Stimulated activated effector memory CD8-positive, alpha-beta T cell treated with anti-CD3 and anti-CD28 coated beads, Interleukin-12 subunit alpha, Interleukin-12 subunit beta, amount 100 ng/mL, for 72 hours (primary cell): ENCODE results near the gene CTBP2.

Experiments
- ATAC-seq: fragments of 150-1000 bp; cut with Tn5 transposase; 2 replicates; pipeline ENCODE4 v1.10.0; 2021
- DNase-seq, 2 donors: peaks; one replicate each; pipeline ENCODE4 v3.0.0; 2021 to 2022; ENCODE audit warnings: low spot score in 2 of 2
- H3K27ac Mint-ChIP-seq: one replicate; pipeline ENCODE4 v1.8.0; 2022; ENCODE audit warnings: mild to moderate bottlenecking, mixed read lengths
- H3K36me3 Mint-ChIP-seq: one replicate; pipeline ENCODE4 v1.8.0; 2022; ENCODE audit warnings: mild to moderate bottlenecking, mixed read lengths
- H3K4me1 Mint-ChIP-seq: one replicate; pipeline ENCODE4 v1.8.0; 2022; ENCODE audit warnings: mixed read lengths
- H3K4me3 Mint-ChIP-seq: one replicate; pipeline ENCODE4 v1.8.0; 2022; ENCODE audit warnings: mild to moderate bottlenecking, mixed read lengths
- H3K9me3 Mint-ChIP-seq: one replicate; pipeline ENCODE4 v1.8.0; 2022; ENCODE audit warnings: mixed read lengths

The CTBP2 gene

GRCh38 chr10:125038637-125039036, 121.7 kb downstream of the CTBP2 start:
- H3K4me1 Mint-ChIP-seq = no peaks in the 10 kb centered on the region
- no peaks in the 10 kb centered on the region for H3K9me3 Mint-ChIP-seq
- no peak overlapping the region for H3K27ac Mint-ChIP-seq
- no peak overlapping the region for H3K4me3 Mint-ChIP-seq
- DNase-seq (no peak), ATAC-seq (no peak)
- no peaks in the 10 kb centered on the region for H3K36me3 Mint-ChIP-seq

GRCh38 chr10:125037145-125037877, 123.1 kb downstream of the CTBP2 start:
- ATAC-seq = no peak
- Mint-ChIP-seq H3K4me3 (no peak overlapping the region), H3K9me3 (no peaks in the 10 kb centered on the region), H3K27ac (no peak overlapping the region), H3K36me3 (no peaks in the 10 kb centered on the region), H3K4me1 (no peaks in the 10 kb centered on the region)
- DNase-seq = no peak

GRCh38 chr10:125035588-125036295, 124.6 kb downstream of the CTBP2 start:
- no peaks in the 10 kb centered on the region for H3K9me3 Mint-ChIP-seq
- no peaks in the 10 kb centered on the region for H3K36me3 Mint-ChIP-seq
- H3K27ac Mint-ChIP-seq = no peak overlapping the region
- no peak for ATAC-seq
- H3K4me3 Mint-ChIP-seq = no peak overlapping the region
- H3K4me1 Mint-ChIP-seq = no peaks in the 10 kb centered on the region
- no peak for DNase-seq

GRCh38 chr10:125035136-125035535, 125.2 kb downstream of the CTBP2 start:
- no peaks in the 10 kb centered on the region for H3K36me3 Mint-ChIP-seq
- DNase-seq = no peak
- H3K4me1 Mint-ChIP-seq = no peaks in the 10 kb centered on the region
- ATAC-seq = no peak
- no peaks in the 10 kb centered on the region for H3K9me3 Mint-ChIP-seq
- no peak overlapping the region for H3K4me3 Mint-ChIP-seq
- no peak overlapping the region for H3K27ac Mint-ChIP-seq

GRCh38 chr10:125034675-125035074, 125.7 kb downstream of the CTBP2 start:
- Mint-ChIP-seq H3K9me3 (no peaks in the 10 kb centered on the region), H3K4me1 (no peaks in the 10 kb centered on the region), H3K4me3 (no peak overlapping the region), H3K27ac (no peak overlapping the region), H3K36me3 (no peaks in the 10 kb centered on the region)
- ATAC-seq = no peak
- no peak for DNase-seq

GRCh38 chr10:125033146-125033924, 127.0 kb downstream of the CTBP2 start:
- DNase-seq (no peak), ATAC-seq (no peak)
- Mint-ChIP-seq H3K9me3 (no peaks in the 10 kb centered on the region), H3K4me1 (no peaks in the 10 kb centered on the region), H3K4me3 (no peak overlapping the region), H3K27ac (no peak overlapping the region), H3K36me3 (no peaks in the 10 kb centered on the region)

- no peak for ATAC-seq
- H3K9me3 Mint-ChIP-seq = no peaks in the 10 kb centered on the region
- no peaks in the 10 kb centered on the region for H3K4me1 Mint-ChIP-seq
- H3K27ac Mint-ChIP-seq = no peak overlapping the region
- H3K36me3 Mint-ChIP-seq = no peaks in the 10 kb centered on the region
- no peak for DNase-seq
- H3K4me3 Mint-ChIP-seq = no peak overlapping the region
These were observed 127.8 kb downstream of the CTBP2 start for GRCh38 chr10:125032474-125033020.

GRCh38 chr10:125030567-125031197, 129.7 kb downstream of the CTBP2 start:
- no peaks in the 10 kb centered on the region for H3K9me3 Mint-ChIP-seq
- H3K27ac Mint-ChIP-seq = no peak overlapping the region
- H3K36me3 Mint-ChIP-seq = no peaks in the 10 kb centered on the region
- DNase-seq (no peak), ATAC-seq (no peak)
- no peaks in the 10 kb centered on the region for H3K4me1 Mint-ChIP-seq
- H3K4me3 Mint-ChIP-seq = no peak overlapping the region

GRCh38 chr10:125029584-125030242, 130.7 kb downstream of the CTBP2 start:
- Mint-ChIP-seq H3K27ac (no peak overlapping the region), H3K9me3 (no peaks in the 10 kb centered on the region), H3K36me3 (no peaks in the 10 kb centered on the region), H3K4me1 (no peaks in the 10 kb centered on the region), H3K4me3 (no peak overlapping the region)
- ATAC-seq = no peak
- DNase-seq = no peak

GRCh38 chr10:125027871-125028869, 132.2 kb downstream of the CTBP2 start:
- no peaks in the 10 kb centered on the region for H3K9me3 Mint-ChIP-seq
- H3K4me3 Mint-ChIP-seq = no peak overlapping the region
- ATAC-seq (no peak), DNase-seq (no peak)
- H3K27ac Mint-ChIP-seq = no peak overlapping the region
- no peaks in the 10 kb centered on the region for H3K36me3 Mint-ChIP-seq
- no peaks in the 10 kb centered on the region for H3K4me1 Mint-ChIP-seq

- Mint-ChIP-seq H3K4me1 (no peaks in the 10 kb centered on the region), H3K4me3 (no peak overlapping the region), H3K27ac (no peak overlapping the region), H3K36me3 (no peaks in the 10 kb centered on the region), H3K9me3 (no peaks in the 10 kb centered on the region)
- DNase-seq (no peak), ATAC-seq (no peak)
These were observed 133.2 kb downstream of the CTBP2 start for GRCh38 chr10:125026974-125027735.

- DNase-seq (no peak), ATAC-seq (no peak)
- Mint-ChIP-seq H3K36me3 (no peaks in the 10 kb centered on the region), H3K27ac (no peak overlapping the region), H3K9me3 (no peaks in the 10 kb centered on the region), H3K4me3 (no peak overlapping the region), H3K4me1 (no peaks in the 10 kb centered on the region)
These were observed 134.1 kb downstream of the CTBP2 start for GRCh38 chr10:125026036-125026931.
